HEK293 (cell line): Measurements from ENCODE around the gene CNKSR3.

Experiments used
- CTCF ChIA-PET: fragments of 350-600 bp; formaldehyde crosslinking; extraction: SDS; loops from one replicate; lab custom pipeline; 2021; ENCODE audit warnings: antibody characterized with exemption; lab: Yijun Ruan, JAX
- POLR2A ChIA-PET: fragments of 300-600 bp; formaldehyde crosslinking; extraction: SDS; loops from one replicate; lab custom pipeline; 2020; ENCODE audit warnings: antibody characterized with exemption, inconsistent platforms; lab: Yijun Ruan, JAX
- H3K27ac ChIP-seq: fragments of 200-500 bp; sonication (Bioruptor generic); 2 replicates; pipeline ENCODE4 v1.5.1; 2014; ENCODE audit warnings: low read depth, low read length, control low read depth, inconsistent platforms; ENCODE audit errors: extremely low read depth
- H3K36me3 ChIP-seq, 2 experiments: fragments of 200-500 bp in 1 of 2; sonication (Bioruptor generic) in 1 of 2; 1 replicate in 1 of 2; 2 replicates in 1 of 2; pipeline ENCODE4 v1.5.1; 2014 to 2017; ENCODE audit warnings: inconsistent platforms in 2 of 2, low read length in 2 of 2; ENCODE audit not compliant: control insufficient read depth in 2 of 2, insufficient read depth in 1 of 2
- H3K4me1 ChIP-seq: fragments of 200-500 bp; sonication (Bioruptor generic); 2 replicates; pipeline ENCODE4 v1.5.1; 2014; ENCODE audit warnings: mild to moderate bottlenecking, low read length, inconsistent platforms; ENCODE audit not compliant: control insufficient read depth, insufficient read depth
- H3K4me3 ChIP-seq: 2 replicates; pipeline ENCODE4 v1.5.1; 2011; ENCODE audit warnings: low read depth, mild to moderate bottlenecking, control low read depth, low read length, moderate library complexity
- H3K9me3 ChIP-seq: fragments of 200-500 bp; sonication (Bioruptor generic); 2 replicates; pipeline ENCODE4 v1.5.1; 2014; ENCODE audit warnings: low read depth, low read length, inconsistent platforms; ENCODE audit not compliant: control insufficient read depth, insufficient read depth
- FEZF1 ChIP-seq: fragments of 450-650 bp; formaldehyde crosslinking; IDR thresholded peaks from 2 replicates; pipeline ENCODE4 v1.5.1; 2016; ENCODE audit warnings: missing biosample characterization, missing genetic modification characterization
- GFI1B ChIP-seq: fragments of 450-650 bp; formaldehyde crosslinking; IDR thresholded peaks from 2 replicates; pipeline ENCODE4 v1.5.1; 2016; ENCODE audit warnings: missing biosample characterization, missing genetic modification characterization
- GLIS2 ChIP-seq: fragments of 450-650 bp; formaldehyde crosslinking; IDR thresholded peaks from 2 replicates; pipeline ENCODE4 v1.5.1; 2016; ENCODE audit warnings: missing biosample characterization, missing genetic modification characterization
- OSR2 ChIP-seq: fragments of 450-650 bp; formaldehyde crosslinking; IDR thresholded peaks from 2 replicates; pipeline ENCODE4 v1.5.1; 2016; ENCODE audit warnings: missing biosample characterization, missing genetic modification characterization
- PRDM4 ChIP-seq: fragments of 450-650 bp; formaldehyde crosslinking; IDR thresholded peaks from 2 replicates; pipeline ENCODE4 v1.5.1; 2017; ENCODE audit warnings: missing biosample characterization, missing genetic modification characterization
- RBAK ChIP-seq: fragments of 450-650 bp; formaldehyde crosslinking; IDR thresholded peaks from 2 replicates; pipeline ENCODE4 v1.5.1; 2016; ENCODE audit warnings: missing biosample characterization, missing genetic modification characterization
- ZBTB1 ChIP-seq: fragments of 450-650 bp; formaldehyde crosslinking; IDR thresholded peaks from 2 replicates; pipeline ENCODE4 v1.5.1; 2016; ENCODE audit warnings: missing biosample characterization, missing genetic modification characterization
- ZBTB44 ChIP-seq: fragments of 450-650 bp; IDR thresholded peaks from 2 replicates; pipeline ENCODE4 v1.5.1; 2018; ENCODE audit warnings: missing biosample characterization, mild to moderate bottlenecking, missing genetic modification characterization
- ZNF24 ChIP-seq: fragments of 450-650 bp; formaldehyde crosslinking; IDR thresholded peaks from 2 replicates; pipeline ENCODE4 v1.5.1; 2016; ENCODE audit warnings: missing biosample characterization, missing genetic modification characterization
- ZNF266 ChIP-seq: fragments of 450-650 bp; formaldehyde crosslinking; IDR thresholded peaks from 2 replicates; pipeline ENCODE4 v1.5.1; 2016; ENCODE audit warnings: missing biosample characterization, missing genetic modification characterization, low read depth
- ZNF292 ChIP-seq: fragments of 450-650 bp; formaldehyde crosslinking; IDR thresholded peaks from 2 replicates; pipeline ENCODE4 v1.5.1; 2016; ENCODE audit warnings: low read depth, missing biosample characterization, missing genetic modification characterization, borderline replicate concordance
- ZNF302 ChIP-seq: fragments of 450-650 bp; formaldehyde crosslinking; IDR thresholded peaks from 2 replicates; pipeline ENCODE4 v1.5.1; 2016; ENCODE audit warnings: missing biosample characterization, missing genetic modification characterization, low read depth
- ZNF341 ChIP-seq: fragments of 450-650 bp; formaldehyde crosslinking; IDR thresholded peaks from 2 replicates; pipeline ENCODE4; 2016; ENCODE audit warnings: low read depth, missing biosample characterization, missing genetic modification characterization
- ZNF398 ChIP-seq: fragments of 450-650 bp; formaldehyde crosslinking; IDR thresholded peaks from 2 replicates; pipeline ENCODE4 v1.5.1; 2017; ENCODE audit warnings: missing biosample characterization, missing genetic modification characterization
- ZNF416 ChIP-seq: fragments of 450-650 bp; formaldehyde crosslinking; IDR thresholded peaks from 2 replicates; pipeline ENCODE4 v1.5.1; 2016; ENCODE audit warnings: missing biosample characterization, missing genetic modification characterization
- ZNF610 ChIP-seq: fragments of 450-650 bp; formaldehyde crosslinking; IDR thresholded peaks from 2 replicates; pipeline ENCODE4 v1.5.1; 2016; ENCODE audit warnings: missing biosample characterization, missing genetic modification characterization, borderline replicate concordance
- ZNF791 ChIP-seq: fragments of 450-650 bp; formaldehyde crosslinking; IDR thresholded peaks from 2 replicates; pipeline ENCODE4 v1.5.1; 2016; ENCODE audit warnings: missing biosample characterization, missing genetic modification characterization
- ZSCAN16 ChIP-seq: fragments of 450-650 bp; formaldehyde crosslinking; IDR thresholded peaks from 2 replicates; pipeline ENCODE4 v1.5.1; 2016; ENCODE audit warnings: missing biosample characterization, missing genetic modification characterization
- ZSCAN23 ChIP-seq: fragments of 450-650 bp; formaldehyde crosslinking; IDR thresholded peaks from 2 replicates; pipeline ENCODE4 v1.5.1; 2016; ENCODE audit warnings: missing biosample characterization, missing genetic modification characterization

The CNKSR3 gene

GRCh38 chr6:154499855-154500589, 10.5 kb downstream of the CNKSR3 start:
- Histone ChIP-seq H3K36me3 (no peaks in the 10 kb centered on the region), H3K9me3 (no peaks in the 10 kb centered on the region), H3K4me1 (no peaks in the 10 kb centered on the region), H3K27ac (no peak overlapping the region), H3K4me3 (no peak overlapping the region)
- TF ChIP-seq ZNF302 (tag by site-specific recombination) = no peak
- TF ChIP-seq ZBTB44 (tag by site-specific recombination) = no peak
- TF ChIP-seq ZNF398 (tag by site-specific recombination) = no peak
- no peak for TF ChIP-seq ZNF791 (tag by site-specific recombination)
- TF ChIP-seq ZNF416 (tag by site-specific recombination) = no peak
- TF ChIP-seq GLIS2 (tag by site-specific recombination) = no peak
- TF ChIP-seq ZNF292 (tag by site-specific recombination) = no peak
- TF ChIP-seq ZNF341 (tag by site-specific recombination) = no peak
- ChIA-PET CTCF (interaction anchor here (0.6 to 3.9 kb wide), 37 partner anchors 8 to 771 kb away, joined by 3 to 46 read pairs (median 5); partner anchors contain the start of gene CNKSR3), POLR2A (interaction anchor here (0.8 to 1.6 kb wide), 2 partner anchors 9 to 10 kb away, joined by 5 to 6 read pairs; partner anchors contain the start of gene CNKSR3)

- ChIA-PET POLR2A (interaction anchor here (2.3 kb wide), 1 partner anchor 11 kb away, joined by 11 read pairs; the partner anchor contains the start of gene CNKSR3), CTCF (interaction anchor here (0.6 to 3.9 kb wide), 11 partner anchors 8 to 1473 kb away, joined by 3 to 46 read pairs (median 4); no protein-coding TSS in a partner anchor)
- H3K4me1 ChIP-seq = no peaks in the 10 kb centered on the region
- H3K4me3 ChIP-seq = no peak overlapping the region
- no peaks in the 10 kb centered on the region for H3K9me3 ChIP-seq
- no peak overlapping the region for H3K27ac ChIP-seq
- no peaks in the 10 kb centered on the region for H3K36me3 ChIP-seq
- TF ChIP-seq ZNF610 (tag by site-specific recombination) = no peak
- TF ChIP-seq RBAK (tag by site-specific recombination) = no peak
- TF ChIP-seq PRDM4 (tag by site-specific recombination) = no peak
- no peak for TF ChIP-seq ZNF266 (tag by site-specific recombination)
- TF ChIP-seq ZBTB1 = no peak
- TF ChIP-seq ZSCAN16 (tag by site-specific recombination) = no peak
- TF ChIP-seq FEZF1 (tag by site-specific recombination) = no peak
- no peak for TF ChIP-seq ZNF24 (tag by site-specific recombination)
- TF ChIP-seq ZSCAN23 (tag by site-specific recombination) = no peak
- TF ChIP-seq GFI1B (tag by site-specific recombination) = no peak
- TF ChIP-seq OSR2 (tag by site-specific recombination) = no peak
These were observed 12.0 kb downstream of the CNKSR3 start for GRCh38 chr6:154498340-154498934.
